Stimulated activated effector memory CD8-positive, alpha-beta T cell treated with anti-CD3 and anti-CD28 coated beads, Interleukin-12 subunit alpha, Interleukin-12 subunit beta, amount 100 ng/mL, for 72 hours (primary cell): Measurements from ENCODE around the gene AGPS.
A peak's percentile ranks its signal among the peaks of the same experiment; 100 is the strongest.
"Not testable (repeated sequence)": the region's sequence is repeated elsewhere in the genome, so short reads cannot be mapped to it uniquely, and the experiment has no call there.

ENCODE experiments used
- ATAC-seq: fragments of 150-1000 bp; cut with Tn5 transposase; 2 replicates; pipeline ENCODE4 v1.10.0; 2021
- DNase-seq, 2 donors: peaks; one replicate each; pipeline ENCODE4 v3.0.0; 2021 to 2022; ENCODE audit warnings: low spot score in 2 of 2
- H3K27ac Mint-ChIP-seq: one replicate; pipeline ENCODE4 v1.8.0; 2022; ENCODE audit warnings: mild to moderate bottlenecking, mixed read lengths
- H3K36me3 Mint-ChIP-seq: one replicate; pipeline ENCODE4 v1.8.0; 2022; ENCODE audit warnings: mild to moderate bottlenecking, mixed read lengths
- H3K4me1 Mint-ChIP-seq: one replicate; pipeline ENCODE4 v1.8.0; 2022; ENCODE audit warnings: mixed read lengths
- H3K4me3 Mint-ChIP-seq: one replicate; pipeline ENCODE4 v1.8.0; 2022; ENCODE audit warnings: mild to moderate bottlenecking, mixed read lengths
- H3K9me3 Mint-ChIP-seq: one replicate; pipeline ENCODE4 v1.8.0; 2022; ENCODE audit warnings: mixed read lengths

The AGPS gene

DNA sequence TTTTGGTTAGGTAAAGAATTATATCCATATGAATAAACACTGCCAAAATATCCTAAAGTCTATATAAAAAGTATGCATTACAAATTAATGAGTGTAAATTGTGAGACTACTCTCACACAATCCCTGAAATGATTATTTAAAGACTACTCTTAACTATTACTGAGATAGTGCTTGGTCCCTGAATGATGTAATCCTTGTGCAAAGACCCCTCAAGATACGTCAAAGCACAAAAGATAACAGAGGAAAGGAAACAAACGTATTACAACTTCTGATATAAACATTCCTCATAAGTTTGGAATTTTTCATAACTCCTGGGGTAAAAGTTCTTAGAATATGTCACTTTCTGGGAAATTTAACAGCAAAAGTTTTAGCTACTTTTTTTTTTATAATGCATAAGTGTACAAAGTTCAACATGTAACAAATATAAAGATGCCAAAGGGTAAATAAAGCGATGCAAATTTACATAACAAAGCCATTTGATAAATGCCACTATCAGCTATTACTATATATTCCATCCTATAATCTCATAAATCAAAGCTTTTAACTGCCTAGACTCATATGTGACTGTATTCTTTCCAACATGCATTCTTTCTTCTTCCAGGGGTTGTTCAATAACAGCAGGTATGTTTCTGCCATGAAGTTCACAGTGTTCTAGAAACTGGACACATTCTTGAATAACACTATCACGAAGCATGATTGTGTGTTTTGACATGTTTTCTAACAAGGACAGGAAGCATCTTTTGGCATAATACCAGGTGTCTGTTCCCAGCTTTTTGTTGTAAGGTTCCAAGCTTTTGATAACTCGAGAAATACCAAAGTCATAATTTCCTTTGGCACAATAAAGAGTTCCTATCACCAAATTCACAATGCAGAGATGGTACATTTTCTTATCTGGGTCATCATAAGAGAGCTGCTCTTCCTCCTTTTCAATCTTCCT lies 158.0 kb downstream of the AGPS start:
- H3K4me1 Mint-ChIP-seq = peaks cover 21% of the 10 kb centered on the region
- no peak overlapping the region for H3K4me3 Mint-ChIP-seq
- ATAC-seq (no peak), DNase-seq (no peak)
- no peak overlapping the region for H3K27ac Mint-ChIP-seq
- H3K36me3 Mint-ChIP-seq = peaks cover 15% of the 10 kb centered on the region
- no peaks in the 10 kb centered on the region for H3K9me3 Mint-ChIP-seq

DNA sequence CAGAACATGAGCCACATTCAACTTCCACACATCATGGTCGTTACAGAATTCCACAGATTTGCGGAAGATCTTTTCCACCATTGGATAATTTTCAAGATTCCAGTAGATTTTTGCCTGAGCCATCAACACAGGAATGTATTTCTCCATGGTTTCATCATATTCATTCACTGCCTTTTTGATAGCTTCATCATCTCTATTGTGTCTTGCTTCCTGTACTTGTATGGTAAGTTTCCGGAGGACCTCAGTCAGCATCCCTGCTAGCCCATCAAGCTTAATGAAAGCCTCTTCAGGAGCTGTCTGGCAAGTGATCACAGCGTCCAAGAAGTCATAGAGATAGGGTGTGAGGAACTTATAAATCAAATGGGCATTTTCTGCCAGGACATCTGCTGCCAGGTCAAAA lies 158.8 kb downstream of the AGPS start:
- H3K9me3 Mint-ChIP-seq, ATAC-seq, DNase-seq, H3K4me3 Mint-ChIP-seq: not testable (repeated sequence)
- H3K27ac Mint-ChIP-seq = peak overlapping the region; percentile 26
- peaks cover 15% of the 10 kb centered on the region for H3K4me1 Mint-ChIP-seq
- H3K36me3 Mint-ChIP-seq = peaks cover 15% of the 10 kb centered on the region

DNA sequence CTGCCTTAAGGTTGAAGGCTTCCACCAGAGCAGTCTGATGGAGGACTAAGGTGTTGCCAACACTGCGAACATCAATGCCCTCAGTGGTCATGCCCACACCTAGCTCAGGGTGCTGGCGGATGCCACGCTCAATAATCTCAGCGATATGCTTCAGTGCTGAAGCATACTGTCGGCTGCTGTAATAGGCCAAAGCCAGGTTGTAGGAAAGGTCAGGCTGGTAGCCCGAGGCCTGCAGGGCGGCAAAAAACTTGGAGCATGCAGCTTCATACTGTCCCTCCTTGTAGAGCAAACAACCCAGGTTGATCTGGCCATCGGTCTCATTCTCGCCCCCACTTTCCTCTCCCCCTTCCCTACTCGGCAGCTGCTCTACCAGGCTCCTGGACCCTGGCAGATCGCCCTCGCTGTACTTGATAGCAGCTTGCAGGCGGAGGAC lies 159.4 kb downstream of the AGPS start:
- Mint-ChIP-seq H3K4me3 (peak overlapping the region; percentile 95), H3K36me3 (peaks cover 15% of the 10 kb centered on the region), H3K4me1 (peaks cover 15% of the 10 kb centered on the region), H3K27ac (peak overlapping the region; percentile 99), H3K9me3 (no peaks in the 10 kb centered on the region)
- ATAC-seq (no peak), DNase-seq (no peak)

DNA sequence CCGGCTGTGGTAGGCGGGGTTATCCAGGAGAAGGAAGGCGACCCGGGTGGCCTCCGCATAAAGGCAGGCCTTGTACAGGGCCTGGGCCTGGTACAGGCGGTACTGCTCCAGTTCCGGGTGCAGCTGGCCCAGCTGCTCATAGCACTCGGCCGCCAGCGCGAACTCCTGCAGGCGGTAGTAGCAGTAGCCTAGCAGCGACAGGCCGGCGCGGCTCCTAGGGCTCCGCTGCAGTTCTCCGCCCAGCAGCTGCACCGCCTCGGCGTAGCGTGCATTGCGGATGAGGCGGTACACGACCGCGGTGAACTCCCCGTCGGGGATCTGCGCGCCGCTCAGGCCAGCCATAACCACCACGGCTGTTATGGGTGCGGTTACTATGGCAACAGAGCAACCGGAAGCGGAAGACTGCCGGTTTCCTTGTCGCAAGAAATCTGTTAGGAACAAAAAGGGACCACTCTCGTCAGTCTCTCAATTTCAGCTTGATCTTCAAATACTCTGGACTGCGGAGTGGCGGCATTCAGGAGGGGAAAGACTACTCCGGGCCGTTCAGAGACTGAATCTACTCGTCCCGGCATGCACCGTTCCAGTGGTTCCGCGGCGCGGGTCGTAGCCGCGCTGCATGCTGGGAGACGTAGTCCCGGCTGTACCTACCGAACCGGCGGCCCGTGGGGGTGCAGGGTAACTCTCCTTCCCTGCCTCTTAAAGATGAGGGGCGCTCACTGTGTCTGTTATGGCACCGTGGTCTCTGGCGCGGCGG lies 160.0 kb downstream of the AGPS start:
- ATAC-seq = peak; percentile 97
- H3K4me3 Mint-ChIP-seq = peak overlapping the region; percentile 95
- peak overlapping the region; percentile 99 for H3K27ac Mint-ChIP-seq
- no peaks in the 10 kb centered on the region for H3K9me3 Mint-ChIP-seq
- DNase-seq = peak; percentile 82 to 95
- peaks cover 15% of the 10 kb centered on the region for H3K4me1 Mint-ChIP-seq
- H3K36me3 Mint-ChIP-seq = peaks cover 15% of the 10 kb centered on the region

DNA sequence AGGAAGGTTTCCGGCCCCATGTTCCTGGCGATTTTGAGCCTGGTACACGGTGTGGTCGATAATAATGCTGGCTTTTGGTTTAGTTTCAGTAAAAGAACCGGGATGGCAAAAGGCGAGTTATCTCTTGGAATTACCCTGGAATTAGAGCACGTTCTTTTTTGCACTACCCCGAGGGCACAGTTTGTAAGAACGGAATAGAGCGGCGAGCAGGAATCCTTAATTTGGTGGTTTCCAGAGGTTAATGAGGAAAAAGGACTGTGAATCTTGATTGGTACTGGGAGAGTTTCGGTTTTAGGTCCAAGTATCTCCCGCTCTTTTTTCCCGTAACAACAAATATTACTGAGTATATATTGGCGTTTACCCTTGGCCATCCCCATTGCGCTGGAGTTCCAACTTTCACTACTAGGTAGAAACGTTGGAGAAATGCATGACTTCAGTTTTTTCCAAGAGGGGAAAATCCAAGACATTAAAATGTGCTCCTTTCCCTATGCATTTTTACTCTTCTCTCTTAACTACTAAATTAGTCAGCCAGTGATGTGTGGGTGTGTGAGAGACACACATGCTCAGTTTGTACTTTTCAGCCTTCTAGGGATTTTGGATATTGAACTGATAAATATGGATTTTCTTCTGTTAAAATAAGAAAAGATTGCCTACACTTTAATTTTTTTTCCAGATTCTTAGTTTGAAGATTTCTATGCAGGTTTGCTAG lies 160.8 kb downstream of the AGPS start:
- peaks cover 15% of the 10 kb centered on the region for H3K4me1 Mint-ChIP-seq
- ATAC-seq = no peak

DNA sequence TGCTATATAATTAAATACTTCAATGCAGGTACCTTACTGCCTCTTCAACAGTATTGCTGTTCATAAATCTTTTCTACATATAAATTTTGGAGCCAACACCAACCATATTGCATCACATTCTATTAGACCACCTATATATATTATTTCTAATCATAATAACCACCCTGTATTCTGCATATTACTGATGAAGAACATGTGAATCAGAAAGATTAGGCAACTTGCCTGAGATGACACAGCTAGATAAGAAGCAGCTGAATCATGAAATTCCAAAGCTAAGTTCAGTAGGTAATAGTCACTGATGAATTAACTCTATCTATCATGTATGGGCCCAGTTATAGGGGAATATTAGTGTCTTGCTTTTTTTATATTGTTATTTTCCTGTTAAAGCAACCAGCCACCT lies 161.8 kb downstream of the AGPS start:
- ATAC-seq = no peak

More for the DNA sequence above, 160.8 kb downstream of the AGPS start:
- Mint-ChIP-seq H3K36me3 (peaks cover 15% of the 10 kb centered on the region), H3K9me3 (no peaks in the 10 kb centered on the region), H3K27ac (peak overlapping the region; percentile 99), H3K4me3 (peak overlapping the region; percentile 95)
- DNase-seq = no peak

DNA sequence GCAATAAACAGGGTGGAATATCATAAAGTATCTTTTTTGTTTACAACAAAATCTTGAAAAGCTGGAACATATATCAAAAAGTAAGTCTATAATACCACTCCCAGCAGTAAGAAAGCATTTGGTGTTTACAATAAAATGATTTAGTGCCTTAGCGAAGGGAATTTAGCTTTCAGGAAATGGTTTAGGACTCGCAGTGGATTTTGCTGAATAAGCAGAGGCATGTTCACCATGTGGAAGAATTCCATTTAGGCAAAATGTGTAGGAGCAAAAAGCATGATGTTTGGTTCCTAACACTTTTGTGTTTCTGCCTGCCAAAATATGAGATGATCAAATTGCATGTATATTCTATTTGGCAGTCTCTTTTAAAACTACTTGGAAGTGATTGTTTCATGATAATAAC lies 163.6 kb downstream of the AGPS start:
- Mint-ChIP-seq H3K27ac (no peak overlapping the region), H3K4me1 (peaks cover 15% of the 10 kb centered on the region), H3K36me3 (peaks cover 15% of the 10 kb centered on the region), H3K4me3 (no peak overlapping the region), H3K9me3 (no peaks in the 10 kb centered on the region)
- ATAC-seq = no peak
- no peak for DNase-seq

More for the DNA sequence above, 161.8 kb downstream of the AGPS start:
- Mint-ChIP-seq H3K9me3 (no peaks in the 10 kb centered on the region), H3K4me1 (peaks cover 15% of the 10 kb centered on the region), H3K27ac (no peak overlapping the region), H3K4me3 (no peak overlapping the region), H3K36me3 (peaks cover 15% of the 10 kb centered on the region)
- DNase-seq = no peak

DNA sequence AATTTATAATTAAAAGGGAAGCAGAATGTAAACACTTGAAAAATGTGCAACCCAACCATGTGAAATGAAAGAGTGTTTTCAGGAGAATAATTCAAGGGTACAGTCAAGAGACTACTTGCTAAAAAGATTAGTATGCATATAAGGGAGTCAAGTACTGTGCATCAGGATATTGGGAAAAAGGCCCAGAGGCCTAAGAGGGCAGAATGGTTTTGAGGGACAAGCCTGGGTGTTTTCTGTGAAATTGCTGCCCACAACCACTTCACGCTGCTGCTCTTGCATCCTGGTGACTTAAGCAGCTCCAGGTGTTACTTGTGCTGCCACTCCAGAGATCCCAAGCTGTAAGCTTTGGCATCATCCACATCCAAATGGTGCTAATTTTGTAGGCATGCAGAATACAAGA lies 165.2 kb downstream of the AGPS start:
- no peak overlapping the region for H3K27ac Mint-ChIP-seq
- DNase-seq = no peak
- H3K9me3 Mint-ChIP-seq = no peaks in the 10 kb centered on the region
- peaks cover 10% of the 10 kb centered on the region for H3K36me3 Mint-ChIP-seq
- H3K4me3 Mint-ChIP-seq = no peak overlapping the region
- ATAC-seq = no peak
- peaks cover 6% of the 10 kb centered on the region for H3K4me1 Mint-ChIP-seq

DNA sequence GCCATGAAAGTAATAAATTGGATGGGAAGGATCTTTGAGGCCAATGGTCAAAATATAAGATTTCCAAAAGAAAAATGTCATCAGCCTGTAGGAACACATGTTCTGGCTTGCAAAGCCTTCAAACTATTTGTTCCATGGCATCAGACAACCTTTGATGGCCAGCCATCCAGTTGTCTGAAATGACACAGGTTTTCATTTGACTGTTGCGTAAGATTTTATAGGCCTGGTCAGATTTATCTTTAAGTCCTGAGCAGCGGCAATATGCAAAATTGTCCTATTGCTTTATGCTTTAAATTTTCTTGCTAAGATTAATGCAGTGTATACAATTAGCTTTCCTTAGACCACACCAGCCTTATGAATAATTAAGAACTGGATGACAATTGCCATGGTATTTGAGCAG lies 167.1 kb downstream of the AGPS start:
- no peak for ATAC-seq
- no peak for DNase-seq

DNA sequence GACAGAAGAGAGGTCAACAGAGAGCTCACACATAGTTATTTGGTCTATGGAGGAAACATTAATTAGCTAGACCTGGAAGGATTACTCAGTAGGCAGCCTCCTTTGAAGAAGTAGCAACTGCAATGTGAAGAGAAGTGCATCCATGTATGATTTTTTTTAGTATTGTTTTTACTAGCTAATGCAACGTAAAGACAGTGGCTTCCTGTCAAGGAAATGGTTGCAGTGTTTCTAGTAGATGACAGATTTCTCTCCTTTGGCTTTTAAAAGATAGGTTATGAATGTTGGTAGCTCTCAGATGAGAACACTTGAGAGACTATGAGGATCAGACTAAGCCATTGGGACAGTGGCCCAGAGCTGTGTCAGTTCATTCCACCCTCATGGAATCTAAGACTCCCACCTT lies 175.8 kb downstream of the AGPS start:
- Mint-ChIP-seq H3K9me3 (no peaks in the 10 kb centered on the region), H3K27ac (no peak overlapping the region), H3K36me3 (no peaks in the 10 kb centered on the region), H3K4me3 (no peak overlapping the region), H3K4me1 (no peaks in the 10 kb centered on the region)
- peak; percentile 81 for ATAC-seq
- no peak for DNase-seq

More for the DNA sequence above, 167.1 kb downstream of the AGPS start:
- no peaks in the 10 kb centered on the region for H3K36me3 Mint-ChIP-seq
- H3K4me3 Mint-ChIP-seq = no peak overlapping the region
- no peaks in the 10 kb centered on the region for H3K4me1 Mint-ChIP-seq
- H3K9me3 Mint-ChIP-seq = no peaks in the 10 kb centered on the region
- H3K27ac Mint-ChIP-seq = no peak overlapping the region

DNA sequence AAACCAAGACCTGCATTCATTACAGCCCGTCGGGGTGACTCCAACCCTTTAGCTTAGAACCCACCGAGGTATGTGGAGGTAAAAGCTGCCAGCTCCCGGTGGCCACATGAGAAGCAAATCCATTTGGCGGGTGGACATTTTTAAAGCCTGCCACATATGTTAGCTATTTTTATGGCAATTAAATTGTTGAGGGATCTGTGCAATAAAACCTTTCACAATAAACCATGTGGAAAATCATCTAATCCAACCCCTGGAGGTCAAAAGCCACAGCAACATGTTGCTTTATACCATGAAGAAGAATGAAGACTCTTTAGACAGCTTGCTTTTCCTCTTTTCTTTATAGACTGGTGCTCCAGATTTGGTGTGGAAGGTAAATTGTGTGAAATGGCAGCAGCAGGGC lies 176.3 kb downstream of the AGPS start:
- no peak for DNase-seq
- Mint-ChIP-seq H3K9me3 (no peaks in the 10 kb centered on the region), H3K4me1 (no peaks in the 10 kb centered on the region), H3K36me3 (no peaks in the 10 kb centered on the region), H3K4me3 (no peak overlapping the region), H3K27ac (no peak overlapping the region)
- no peak for ATAC-seq

DNA sequence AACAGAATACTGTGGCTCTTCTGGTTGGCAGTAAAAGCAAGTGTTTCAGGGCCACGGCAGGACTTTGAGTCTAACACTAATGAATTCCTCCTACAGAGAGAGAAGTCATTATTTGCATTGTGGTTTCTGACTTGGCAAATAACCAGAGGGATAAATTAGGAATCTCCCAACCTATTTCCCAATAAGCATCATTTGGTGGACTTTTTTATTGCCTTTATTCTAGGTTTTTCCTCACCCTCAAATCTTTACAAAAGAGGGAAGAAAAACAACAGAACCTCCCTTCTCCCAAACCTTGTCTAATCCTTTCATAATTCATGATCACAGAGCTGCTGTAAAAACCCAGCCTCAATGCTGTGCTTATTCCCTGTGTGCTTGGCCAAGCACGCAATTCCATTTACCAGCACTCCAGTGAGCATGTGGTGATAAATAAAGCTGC lies 179.7 kb downstream of the AGPS start:
- Mint-ChIP-seq H3K4me1 (no peaks in the 10 kb centered on the region), H3K9me3 (no peaks in the 10 kb centered on the region), H3K4me3 (no peak overlapping the region), H3K36me3 (no peaks in the 10 kb centered on the region), H3K27ac (no peak overlapping the region)
- no peak for DNase-seq
- no peak for ATAC-seq

DNA sequence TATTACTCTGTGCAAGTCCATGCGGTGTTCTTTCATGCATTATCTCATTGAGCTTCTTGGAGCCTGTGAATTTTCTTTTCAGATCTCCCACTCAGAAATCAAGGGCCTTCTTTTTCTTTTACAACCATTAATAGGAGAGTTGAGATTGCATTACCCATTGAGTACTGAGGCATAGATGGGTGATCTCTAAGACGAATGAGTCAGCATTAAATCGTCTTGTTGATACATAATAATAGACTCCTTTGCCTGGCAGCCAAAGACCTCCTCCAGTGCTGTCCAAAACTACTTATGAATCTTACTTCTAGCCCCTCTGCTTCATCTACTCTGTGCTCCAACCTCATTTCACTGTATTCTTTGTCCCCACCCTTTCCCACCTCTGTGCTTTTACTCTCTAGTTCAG lies 180.5 kb downstream of the AGPS start:
- Mint-ChIP-seq H3K4me1 (no peaks in the 10 kb centered on the region), H3K4me3 (no peak overlapping the region), H3K36me3 (no peaks in the 10 kb centered on the region), H3K9me3 (no peaks in the 10 kb centered on the region), H3K27ac (no peak overlapping the region)
- DNase-seq = no peak
- ATAC-seq = no peak

DNA sequence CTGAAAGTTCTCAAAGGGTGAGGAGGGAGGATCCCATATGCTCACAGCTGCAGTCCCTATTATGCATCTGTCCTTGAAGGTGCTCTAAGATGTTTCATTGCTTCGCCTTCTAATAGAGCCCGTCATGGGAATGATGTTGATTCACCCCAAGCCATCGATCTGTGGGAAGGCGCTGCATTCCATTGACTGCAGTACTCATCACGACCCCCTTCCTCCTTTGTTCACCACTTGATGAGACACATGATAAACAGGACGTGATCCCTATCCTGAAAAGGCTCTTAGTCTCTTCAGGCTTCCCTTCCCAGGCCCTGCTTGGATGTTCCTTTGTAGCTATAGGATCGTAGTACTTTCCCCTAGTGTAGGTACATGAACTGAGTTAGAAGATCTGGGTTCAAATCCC lies 181.8 kb downstream of the AGPS start:
- H3K27ac Mint-ChIP-seq = no peak overlapping the region
- ATAC-seq (no peak), DNase-seq (no peak)
- no peaks in the 10 kb centered on the region for H3K9me3 Mint-ChIP-seq
- no peak overlapping the region for H3K4me3 Mint-ChIP-seq
- no peaks in the 10 kb centered on the region for H3K36me3 Mint-ChIP-seq
- H3K4me1 Mint-ChIP-seq = no peaks in the 10 kb centered on the region

DNA sequence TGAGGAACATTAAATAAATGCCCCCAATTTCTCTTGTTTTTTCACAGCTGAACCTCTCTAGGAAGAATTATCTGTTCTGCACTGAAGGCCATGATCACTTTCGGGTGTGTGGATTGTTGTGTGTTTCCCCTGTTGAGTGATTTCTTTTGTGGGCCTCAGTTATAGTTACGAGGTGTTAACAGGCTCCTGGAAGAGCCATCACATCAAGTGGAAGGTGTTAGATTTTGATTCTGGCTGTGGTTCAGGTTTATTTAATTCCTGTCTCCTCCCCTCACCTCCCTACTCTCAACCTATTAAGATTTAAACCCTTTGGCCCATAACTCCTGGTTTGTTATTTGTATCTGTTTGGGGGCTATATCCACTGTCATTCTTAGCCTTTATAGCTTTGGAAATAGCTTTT lies 182.8 kb downstream of the AGPS start:
- no peak overlapping the region for H3K27ac Mint-ChIP-seq
- no peaks in the 10 kb centered on the region for H3K36me3 Mint-ChIP-seq
- no peaks in the 10 kb centered on the region for H3K9me3 Mint-ChIP-seq
- no peak for DNase-seq
- ATAC-seq = no peak
- no peak overlapping the region for H3K4me3 Mint-ChIP-seq
- no peaks in the 10 kb centered on the region for H3K4me1 Mint-ChIP-seq
